ENCODE results near the gene MYRF. TPM values are rescaled to one million over a fixed set of nuclear protein-coding genes. Genes with fewer than 3 reads are reported as not detected.

Gene MYRF
- total RNA-seq, 1 donor from 2014 or later = 39.5 TPM

- Histone ChIP-seq H3K79me2 (ENCODE audit: insufficient read depth, low read length) (peaks cover 74% of the 10 kb centered on the region), H3K9ac (ENCODE audit: low read length) (peak overlapping the region; percentile 99), H2AFZ (ENCODE audit: low read depth, low read length) (peak overlapping the region; percentile 96), H3K4me3 (ENCODE audit: insufficient read depth, low read depth, low read length) (peak overlapping the region; percentile 88), H3K27me3 (ENCODE audit: insufficient read depth, low read length) (no peaks in the 10 kb centered on the region), H3K9me3 (ENCODE audit: insufficient read depth, low read depth, low read length) (no peaks in the 10 kb centered on the region), H4K20me1 (ENCODE audit: insufficient read depth, low read length) (peaks cover 17% of the 10 kb centered on the region), H3K4me2 (ENCODE audit: low read length) (peak overlapping the region; percentile 94), H3K4me1 (ENCODE audit: insufficient read depth, low read length) (peaks cover 6% of the 10 kb centered on the region), H3K36me3 (ENCODE audit: insufficient read depth, low read length) (peaks cover 18% of the 10 kb centered on the region), H3K27ac (ENCODE audit: low read depth, low read length) (peak overlapping the region; percentile 100)
- Mint-ChIP-seq H3K4me3 (ENCODE audit: unreplicated experiment) (peak overlapping the region; percentile 94), H3K9me3 (ENCODE audit: unreplicated experiment) (no peaks in the 10 kb centered on the region), H3K36me3 (ENCODE audit: low read depth, unreplicated experiment) (peaks cover 13% of the 10 kb centered on the region), H3K27me3 (ENCODE audit: low read depth, unreplicated experiment) (no peaks in the 10 kb centered on the region), H3K27ac (ENCODE audit: unreplicated experiment) (peak overlapping the region; percentile 99), H3K4me1 (ENCODE audit: low read depth, unreplicated experiment) (peaks cover 8% of the 10 kb centered on the region)
- FAIRE-seq = no peak
- peak; percentile 86 for DNase-seq (ENCODE audit: low read depth)
- TF ChIP-seq CTCF (IDR thresholded peaks at IDR 0.05; ENCODE audit: insufficient read depth, low read depth, low read length) (no peak), EZH2 (IDR thresholded peaks at IDR 0.05; ENCODE audit: insufficient read depth, low read length) (no peak)
These were observed 39.4 kb downstream of the MYRF start for GRCh38 chr11:61791737-61792309.

- DNase-seq (ENCODE audit: low read depth) = peak; percentile 93
- Mint-ChIP-seq H3K9me3 (ENCODE audit: unreplicated experiment) (no peaks in the 10 kb centered on the region), H3K27ac (ENCODE audit: unreplicated experiment) (peak within 1 kb of the TSS; percentile 99), H3K4me3 (ENCODE audit: unreplicated experiment) (peak within 1 kb of the TSS; percentile 94), H3K27me3 (ENCODE audit: low read depth, unreplicated experiment) (no peaks in the 10 kb centered on the region), H3K36me3 (ENCODE audit: low read depth, unreplicated experiment) (peaks cover 12% of the 10 kb centered on the region), H3K4me1 (ENCODE audit: low read depth, unreplicated experiment) (peaks cover 8% of the 10 kb centered on the region)
- Histone ChIP-seq H3K27ac (ENCODE audit: low read depth, low read length) (peak within 1 kb of the TSS; percentile 100), H3K9ac (ENCODE audit: low read length) (peak within 1 kb of the TSS; percentile 99), H3K4me3 (ENCODE audit: insufficient read depth, low read depth, low read length) (peak within 1 kb of the TSS; percentile 88), H4K20me1 (ENCODE audit: insufficient read depth, low read length) (peaks cover 11% of the 10 kb centered on the region), H3K4me1 (ENCODE audit: insufficient read depth, low read length) (peaks cover 6% of the 10 kb centered on the region), H2AFZ (ENCODE audit: low read depth, low read length) (peak within 1 kb of the TSS; percentile 96), H3K9me3 (ENCODE audit: insufficient read depth, low read depth, low read length) (no peaks in the 10 kb centered on the region), H3K36me3 (ENCODE audit: insufficient read depth, low read length) (peaks cover 18% of the 10 kb centered on the region), H3K27me3 (ENCODE audit: insufficient read depth, low read length) (no peaks in the 10 kb centered on the region), H3K79me2 (ENCODE audit: insufficient read depth, low read length) (peaks cover 80% of the 10 kb centered on the region), H3K4me2 (ENCODE audit: low read length) (peak within 1 kb of the TSS; percentile 94)
- FAIRE-seq = no peak
- TF ChIP-seq CTCF (IDR thresholded peaks at IDR 0.05; ENCODE audit: insufficient read depth, low read depth, low read length) (no peak), EZH2 (IDR thresholded peaks at IDR 0.05; ENCODE audit: insufficient read depth, low read length) (no peak)
These were observed 40.1 kb downstream of the MYRF start, which contains the start of the genes FEN1 and TMEM258 for GRCh38 chr11:61792310-61793082. FEN1 (plus strand) TSS chr11:61792911; CDS start chr11:61795362, 2,451 bp downstream. TMEM258 (minus strand) TSS chr11:61792599; CDS start chr11:61792558, 41 bp downstream.
